Naive thymus-derived CD4-positive, alpha-beta T cell (primary cell): ENCODE data around the gene FUT4. TPM values are rescaled to one million over a fixed set of nuclear protein-coding genes. Genes with fewer than 3 reads are reported as not detected.

Experiments used
- ATAC-seq: fragments of 150-1000 bp; cut with Tn5 transposase; 2 replicates; pipeline ENCODE4 v1.10.0; 2021; ENCODE audit warnings: mild to moderate bottlenecking, moderate library complexity
- CTCF ChIA-PET: fragments of 350-600 bp; sonication (Branson Sonifier 250); formaldehyde crosslinking; loops from one replicate; lab custom pipeline; 2021; ENCODE audit warnings: antibody characterized with exemption; lab: Charles Lee
- POLR2A ChIA-PET: fragments of 350-600 bp; sonication (Branson Sonifier 250); formaldehyde crosslinking; loops from one replicate; lab custom pipeline; 2021; ENCODE audit warnings: antibody characterized with exemption, inconsistent platforms; lab: Charles Lee
- DNase-seq, 9 donors: peaks; one replicate each; pipeline versions ENCODE4 v3.0.0 to v3.0.0-alpha.2; 2020 to 2022; ENCODE audit warnings: mixed read lengths in 1 of 9
- H3K27ac ChIP-seq: one replicate; pipeline ENCODE4 v1.7.0; 2013; ENCODE audit warnings: mild to moderate bottlenecking, low read depth, low read length, moderate library complexity
- H3K27me3 ChIP-seq, 2 donors: one replicate each; pipeline ENCODE4 v1.7.0; 2013; ENCODE audit warnings: low read length in 2 of 2, mild to moderate bottlenecking in 2 of 2, moderate library complexity in 2 of 2; ENCODE audit not compliant: control insufficient read depth in 2 of 2, insufficient read depth in 2 of 2
- H3K36me3 ChIP-seq, 3 experiments: 1 replicate in 2 of 3; 2 replicates in 1 of 3; pipeline ENCODE4 v1.7.0; 2013; ENCODE audit warnings: low read length in 3 of 3, mild to moderate bottlenecking in 3 of 3, moderate library complexity in 1 of 3; ENCODE audit not compliant: insufficient read depth in 3 of 3, control insufficient read depth in 2 of 3
- H3K4me1 ChIP-seq, 2 donors: one replicate each; pipeline ENCODE4 v1.7.0; 2013; ENCODE audit warnings: low read length in 2 of 2, mild to moderate bottlenecking in 2 of 2, moderate library complexity in 1 of 2; ENCODE audit not compliant: control insufficient read depth in 2 of 2, insufficient read depth in 2 of 2
- H3K4me3 ChIP-seq: 2 replicates; pipeline ENCODE4 v1.7.0; 2013; ENCODE audit warnings: mild to moderate bottlenecking, low read length
- H3K9me3 ChIP-seq, 3 experiments: 1 replicate in 2 of 3; 2 replicates in 1 of 3; pipeline ENCODE4 v1.7.0; 2013; ENCODE audit warnings: low read length in 3 of 3; ENCODE audit not compliant: control insufficient read depth in 2 of 3
- H3K27ac Mint-ChIP-seq, 9 donors: one replicate each; pipeline ENCODE4 v1.8.0; 2020 to 2022; ENCODE audit warnings: mixed read lengths in 9 of 9, mild to moderate bottlenecking in 8 of 9, moderate library complexity in 5 of 9, inconsistent platforms in 2 of 9
- H3K27me3 Mint-ChIP-seq, 5 donors: one replicate each; pipeline ENCODE4 v1.8.0; 2021 to 2022; ENCODE audit warnings: mixed read lengths in 5 of 5, mild to moderate bottlenecking in 1 of 5
- H3K36me3 Mint-ChIP-seq, 5 donors: one replicate each; pipeline ENCODE4 v1.8.0; 2020 to 2022; ENCODE audit warnings: mixed read lengths in 5 of 5, mild to moderate bottlenecking in 3 of 5, inconsistent platforms in 1 of 5
- H3K4me1 Mint-ChIP-seq, 7 donors: one replicate each; pipeline ENCODE4 v1.8.0; 2020 to 2022; ENCODE audit warnings: mixed read lengths in 7 of 7, mild to moderate bottlenecking in 3 of 7, inconsistent platforms in 1 of 7
- H3K4me3 Mint-ChIP-seq, 10 donors: one replicate each; pipeline ENCODE4 v1.8.0; 2020 to 2022; ENCODE audit warnings: mild to moderate bottlenecking in 10 of 10, mixed read lengths in 10 of 10, moderate library complexity in 6 of 10, inconsistent platforms in 2 of 10
- H3K9me3 Mint-ChIP-seq, 11 donors: one replicate each; pipeline ENCODE4 v1.8.0; 2020 to 2022; ENCODE audit warnings: mixed read lengths in 11 of 11, mild to moderate bottlenecking in 4 of 11, inconsistent platforms in 1 of 11, moderate library complexity in 1 of 11
- intact Hi-C, 2 donors: fragments of 100-400 bp; cut with micrococcal nuclease; formaldehyde crosslinking; loops; one replicate each; pipeline ENCODE4 v1.15.1; 2023
- polyA plus RNA-seq, 2 donors: library from polyadenylated mRNA; unstranded; fragments of 300-500 nt; fragmentation: Illumina TruSeq; gene quantifications; one replicate each; pipeline ENCODE4 v1.2.3, GENCODE V29; 2021
- total RNA-seq, 6 experiments: library from RNA in 5 of 6; stranded (reverse) in 5 of 6; gene quantifications; 1 replicate in 5 of 6; 2 replicates in 1 of 6; pipeline ENCODE4 v1.2.3 and lab custom pipeline; 2021 to 2026

FUT4 gene, protein sequence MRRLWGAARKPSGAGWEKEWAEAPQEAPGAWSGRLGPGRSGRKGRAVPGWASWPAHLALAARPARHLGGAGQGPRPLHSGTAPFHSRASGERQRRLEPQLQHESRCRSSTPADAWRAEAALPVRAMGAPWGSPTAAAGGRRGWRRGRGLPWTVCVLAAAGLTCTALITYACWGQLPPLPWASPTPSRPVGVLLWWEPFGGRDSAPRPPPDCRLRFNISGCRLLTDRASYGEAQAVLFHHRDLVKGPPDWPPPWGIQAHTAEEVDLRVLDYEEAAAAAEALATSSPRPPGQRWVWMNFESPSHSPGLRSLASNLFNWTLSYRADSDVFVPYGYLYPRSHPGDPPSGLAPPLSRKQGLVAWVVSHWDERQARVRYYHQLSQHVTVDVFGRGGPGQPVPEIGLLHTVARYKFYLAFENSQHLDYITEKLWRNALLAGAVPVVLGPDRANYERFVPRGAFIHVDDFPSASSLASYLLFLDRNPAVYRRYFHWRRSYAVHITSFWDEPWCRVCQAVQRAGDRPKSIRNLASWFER
- total RNA-seq (10 to 100 TPM in 1 of 5 experiments, 1 to 10 TPM in 4; 5.6 to 10.2 (median 6.9) TPM), polyA plus RNA-seq (1 to 10 TPM; 1.4 to 1.9 TPM), total RNA-seq (lab: John Stamatoyannopoulos, UW) (11.0 reads per million, percentile 38 among the genes with 10 or more reads in this experiment)

DNA sequence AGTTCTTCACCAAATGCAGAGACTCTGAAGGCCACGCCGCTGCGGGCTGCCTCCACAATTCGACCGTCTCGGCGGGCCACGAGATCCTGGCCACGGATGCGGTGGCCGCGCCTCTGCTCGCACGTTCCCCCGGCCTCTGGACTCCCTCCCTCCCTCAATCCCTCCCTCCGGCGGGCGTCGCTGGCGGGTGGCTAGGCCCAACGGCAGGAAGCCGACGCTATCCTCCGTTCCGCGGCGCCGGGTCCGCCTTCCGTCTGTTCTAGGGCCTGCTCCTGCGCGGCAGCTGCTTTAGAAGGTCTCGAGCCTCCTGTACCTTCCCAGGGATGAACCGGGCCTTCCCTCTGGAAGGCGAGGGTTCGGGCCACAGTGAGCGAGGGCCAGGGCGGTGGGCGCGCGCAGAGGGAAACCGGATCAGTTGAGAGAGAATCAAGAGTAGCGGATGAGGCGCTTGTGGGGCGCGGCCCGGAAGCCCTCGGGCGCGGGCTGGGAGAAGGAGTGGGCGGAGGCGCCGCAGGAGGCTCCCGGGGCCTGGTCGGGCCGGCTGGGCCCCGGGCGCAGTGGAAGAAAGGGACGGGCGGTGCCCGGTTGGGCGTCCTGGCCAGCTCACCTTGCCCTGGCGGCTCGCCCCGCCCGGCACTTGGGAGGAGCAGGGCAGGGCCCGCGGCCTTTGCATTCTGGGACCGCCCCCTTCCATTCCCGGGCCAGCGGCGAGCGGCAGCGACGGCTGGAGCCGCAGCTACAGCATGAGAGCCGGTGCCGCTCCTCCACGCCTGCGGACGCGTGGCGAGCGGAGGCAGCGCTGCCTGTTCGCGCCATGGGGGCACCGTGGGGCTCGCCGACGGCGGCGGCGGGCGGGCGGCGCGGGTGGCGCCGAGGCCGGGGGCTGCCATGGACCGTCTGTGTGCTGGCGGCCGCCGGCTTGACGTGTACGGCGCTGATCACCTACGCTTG, at the start of gene FUT4:
TSS of gene FUT4 (plus strand) at position 227 of the 951 bp plus-strand sequence. CDS start at position 440, 213 bp downstream.
- peak within 1 kb of the TSS; percentile 93 to 100 (median 98) for H3K4me3 Mint-ChIP-seq
- no peaks in the 10 kb centered on the region for H3K9me3 ChIP-seq
- ChIA-PET CTCF (no interaction called here), POLR2A (interaction anchor here (0.6 to 1.7 kb wide), 4 partner anchors 49 to 803 kb away, joined by 3 to 4 read pairs (median 3); partner anchors contain the start of genes C11orf54 and TAF1D)
- intact Hi-C loops: loop anchor here (1.0 to 5.0 kb wide), 13 partner anchors 23 to 1848 kb away; partner anchors contain the start of genes ANKRD49 (in 2 of the 2), CWC15 (in 2 of the 2), FAM76B (in 2 of the 2) and KDM4D (in 2 of the 2)
- peaks cover 22 to 29% of the 10 kb centered on the region in 2 donors for H3K4me1 ChIP-seq
- no peaks in the 10 kb centered on the region for H3K9me3 Mint-ChIP-seq
- peak within 1 kb of the TSS; percentile 96 to 100 (median 99) for H3K27ac Mint-ChIP-seq
- no peaks in the 10 kb centered on the region for H3K36me3 ChIP-seq
- ATAC-seq (peak; percentile 84), DNase-seq (peak; percentile 51 to 83 (median 70))
- peaks cover 0 to 15% (median 0%) of the 10 kb centered on the region in 5 donors for H3K36me3 Mint-ChIP-seq
- peak within 1 kb of the TSS; percentile 88 for H3K27ac ChIP-seq
- H3K4me1 Mint-ChIP-seq: peaks cover 24 to 49% (median 41%) of the 10 kb centered on the region in 7 donors
- no peaks in the 10 kb centered on the region for H3K27me3 Mint-ChIP-seq
- H3K4me3 ChIP-seq: peak within 1 kb of the TSS; percentile 85
- H3K27me3 ChIP-seq: no peaks in the 10 kb centered on the region

DNA sequence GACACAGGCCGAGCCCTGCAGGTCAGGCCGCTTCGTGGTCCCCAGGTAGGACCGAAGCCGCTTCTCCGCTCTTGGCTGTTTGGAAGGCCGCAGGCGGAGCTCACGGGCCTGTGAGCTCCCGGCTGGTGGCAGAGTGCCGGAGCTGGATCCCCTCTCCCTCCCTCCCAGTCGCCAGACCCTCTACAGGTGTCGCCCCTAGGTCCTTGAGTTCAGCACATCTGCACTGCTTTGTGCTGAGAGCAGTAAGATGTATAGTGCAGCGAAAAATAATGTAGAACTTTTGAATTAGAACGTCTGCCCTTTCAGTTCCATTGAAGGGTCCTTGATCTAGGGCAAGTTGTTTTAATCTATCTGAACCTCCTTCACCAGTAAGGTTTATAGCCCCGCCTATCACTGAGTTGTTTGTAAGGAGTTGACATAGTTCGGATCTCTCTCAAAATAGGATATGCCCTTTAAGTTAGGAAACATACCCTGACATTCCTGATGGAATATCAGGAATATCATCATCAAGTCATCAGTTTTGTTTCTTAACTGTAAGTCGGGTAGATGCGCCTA, 49.5 kb upstream of the FUT4 start:
- CTCF ChIA-PET: no interaction called here
- peaks cover 31 to 67% (median 45%) of the 10 kb centered on the region in 7 donors for H3K4me1 Mint-ChIP-seq
- intact Hi-C loops: loop anchor here (1.0 to 10.0 kb wide), 9 partner anchors 21 to 1898 kb away; partner anchors contain the start of genes CEP295 (in 2 of the 2), SRSF8 (in 2 of the 2), JRKL (in 1 of the 2) and MED17 (in 1 of the 2)

DNA sequence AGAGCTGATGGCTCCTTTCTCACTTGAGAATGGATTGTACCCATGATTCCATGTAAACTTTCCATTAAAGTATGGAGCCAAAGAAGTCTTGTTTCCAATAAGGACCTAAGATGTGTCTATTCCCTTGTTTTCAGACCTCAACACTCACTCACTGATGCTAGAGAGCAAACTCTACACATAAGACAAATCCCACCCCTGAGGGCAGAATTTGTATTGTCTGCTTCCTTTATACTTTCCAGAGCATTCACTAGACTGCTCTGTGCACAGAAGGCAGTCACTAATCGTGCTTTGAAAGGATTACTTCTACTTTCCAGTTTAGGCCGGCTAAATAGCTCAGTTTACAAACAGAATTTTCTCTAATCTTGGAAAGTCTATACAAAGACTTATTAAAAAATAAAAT, 43.5 kb upstream of the FUT4 start:
- H3K4me3 ChIP-seq: no peak overlapping the region
- intact Hi-C loops: loop anchor here (2.0 to 10.0 kb wide), 2 partner anchors 13 to 1265 kb away; no protein-coding TSS in a partner anchor
- H3K9me3 ChIP-seq: no peaks in the 10 kb centered on the region
- H3K36me3 Mint-ChIP-seq: peaks cover 5 to 16% (median 8%) of the 10 kb centered on the region in 5 donors
- H3K4me3 Mint-ChIP-seq: no peak overlapping the region
- ATAC-seq (no peak), DNase-seq (no peak)
- peaks cover 2 to 26% (median 14%) of the 10 kb centered on the region in 7 donors for H3K4me1 Mint-ChIP-seq
- peaks cover 6 to 27% (median 11%) of the 10 kb centered on the region in 3 experiments for H3K36me3 ChIP-seq
- H3K27ac ChIP-seq: no peak overlapping the region
- ChIA-PET CTCF (no interaction called here), POLR2A (no interaction called here)
- peak overlapping the region in 3 of 9 donors; percentile 42 to 65 (median 59) for H3K27ac Mint-ChIP-seq
- H3K27me3 Mint-ChIP-seq: no peaks in the 10 kb centered on the region
- H3K4me1 ChIP-seq: peaks cover 0 to 7% of the 10 kb centered on the region in 2 donors
- no peaks in the 10 kb centered on the region for H3K9me3 Mint-ChIP-seq
- no peaks in the 10 kb centered on the region for H3K27me3 ChIP-seq

More for the DNA sequence above, 49.5 kb upstream of the FUT4 start:
- Histone ChIP-seq H3K4me3 (peak overlapping the region; percentile 94), H3K27ac (peak overlapping the region; percentile 93), H3K27me3 (no peaks in the 10 kb centered on the region), H3K4me1 (peaks cover 18 to 28% of the 10 kb centered on the region in 2 donors), H3K36me3 (peaks cover 2 to 34% (median 11%) of the 10 kb centered on the region in 3 experiments), H3K9me3 (no peaks in the 10 kb centered on the region)
- DNase-seq (peak in 1 of 9 donors; percentile 13), ATAC-seq (peak; percentile 69)
- peak overlapping the region; percentile 92 to 99 (median 96) for H3K4me3 Mint-ChIP-seq
- no peaks in the 10 kb centered on the region for H3K9me3 Mint-ChIP-seq
- no peaks in the 10 kb centered on the region for H3K27me3 Mint-ChIP-seq
- POLR2A ChIA-PET: interaction anchor here (0.6 to 2.0 kb wide), 8 partner anchors 9 to 1296 kb away, joined by 3 to 12 read pairs (median 5); partner anchors contain the start of genes C11orf54, C11orf97, CEP295 and SLC36A4
- peak overlapping the region; percentile 91 to 99 (median 97) for H3K27ac Mint-ChIP-seq
- H3K36me3 Mint-ChIP-seq: peaks cover 14 to 28% (median 17%) of the 10 kb centered on the region in 5 donors

DNA sequence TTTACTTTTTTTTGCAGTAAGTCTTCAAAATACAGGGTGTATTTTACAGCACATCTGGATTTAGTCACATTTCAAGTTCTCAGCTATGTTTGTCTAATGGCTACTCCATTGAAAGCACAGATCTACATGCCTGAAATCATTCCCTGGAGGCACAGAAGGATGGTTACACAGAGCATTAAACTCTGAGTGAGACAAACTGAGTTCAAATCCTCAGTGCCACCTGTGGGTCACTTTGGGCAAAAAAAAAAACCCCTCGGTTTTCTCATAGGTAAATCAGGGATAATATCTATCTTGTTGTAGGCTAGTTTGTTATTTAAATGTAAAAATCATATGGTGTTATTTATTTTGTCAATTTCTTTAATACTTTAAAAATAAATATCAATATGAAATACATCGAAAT, 42.2 kb upstream of the FUT4 start:
- H3K36me3 Mint-ChIP-seq: peaks cover 4 to 14% (median 7%) of the 10 kb centered on the region in 5 donors
- Histone ChIP-seq H3K27me3 (no peaks in the 10 kb centered on the region), H3K27ac (no peak overlapping the region), H3K36me3 (peaks cover 6 to 27% (median 11%) of the 10 kb centered on the region in 3 experiments), H3K9me3 (no peaks in the 10 kb centered on the region), H3K4me1 (no peaks in the 10 kb centered on the region), H3K4me3 (no peak overlapping the region)
- peak overlapping the region in 2 of 9 donors; percentile 21 to 24 for H3K27ac Mint-ChIP-seq
- H3K9me3 Mint-ChIP-seq: no peaks in the 10 kb centered on the region
- POLR2A ChIA-PET: interaction anchor here (1.6 kb wide), 1 partner anchor 760 kb away, joined by 4 read pairs; the partner anchor contains the start of genes C11orf54 and TAF1D
- peaks cover 0 to 13% (median 4%) of the 10 kb centered on the region in 7 donors for H3K4me1 Mint-ChIP-seq
- peaks cover 0 to 6% (median 0%) of the 10 kb centered on the region in 5 donors for H3K27me3 Mint-ChIP-seq
- ATAC-seq (no peak), DNase-seq (no peak)
- no peak overlapping the region for H3K4me3 Mint-ChIP-seq
- CTCF ChIA-PET: interaction anchor here (0.6 to 1.2 kb wide), 3 partner anchors 77 to 1263 kb away, joined by 3 to 4 read pairs (median 3); no protein-coding TSS in a partner anchor
- intact Hi-C loops: loop anchor here (2.0 to 10.0 kb wide), 2 partner anchors 15 to 1267 kb away; no protein-coding TSS in a partner anchor

DNA sequence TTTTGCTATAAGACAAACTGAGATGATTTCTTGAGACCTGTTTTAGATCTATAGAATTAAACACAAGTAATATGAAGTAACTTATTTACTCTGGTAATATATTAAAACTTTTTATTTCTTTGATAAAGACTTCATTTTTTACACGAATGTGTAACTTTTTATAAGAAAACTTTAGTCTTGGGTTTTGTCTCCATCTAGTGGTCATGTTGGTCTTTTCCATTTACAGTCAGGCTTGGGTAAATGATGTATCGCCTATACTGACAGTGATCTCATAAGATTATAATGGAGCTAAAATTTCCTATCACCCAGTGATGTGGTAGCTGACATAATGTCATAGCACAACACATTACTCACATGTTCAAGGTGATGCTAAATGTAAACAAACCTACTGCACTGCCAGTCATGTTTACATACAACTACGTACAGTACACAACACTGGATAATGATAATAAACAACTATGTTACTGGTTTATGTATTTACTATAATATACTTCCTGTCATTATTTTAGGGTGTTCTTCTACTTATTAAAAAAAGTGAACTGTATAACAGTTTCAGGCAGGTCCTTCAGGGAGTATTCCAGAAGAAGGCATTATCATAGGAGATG, 38.9 kb upstream of the FUT4 start:
- Histone ChIP-seq H3K4me3 (no peak overlapping the region), H3K36me3 (peaks cover 0 to 8% (median 0%) of the 10 kb centered on the region in 3 experiments), H3K27ac (no peak overlapping the region), H3K9me3 (no peaks in the 10 kb centered on the region), H3K27me3 (peaks cover 0 to 3% of the 10 kb centered on the region in 2 donors), H3K4me1 (no peaks in the 10 kb centered on the region)
- POLR2A ChIA-PET: interaction anchor here (1.2 kb wide), 1 partner anchor 11 kb away, joined by 6 read pairs; no protein-coding TSS in a partner anchor
- Mint-ChIP-seq H3K4me1 (peaks cover 0 to 4% (median 0%) of the 10 kb centered on the region in 7 donors), H3K27me3 (peaks cover 0 to 21% (median 3%) of the 10 kb centered on the region in 5 donors), H3K4me3 (no peak overlapping the region), H3K36me3 (peaks cover 0 to under 1% (median 0%) of the 10 kb centered on the region in 5 donors), H3K27ac (no peak overlapping the region), H3K9me3 (no peaks in the 10 kb centered on the region)
- CTCF ChIA-PET: interaction anchor here (0.6 to 1.5 kb wide), 8 partner anchors 9 to 1274 kb away, joined by 3 to 5 read pairs (median 3); no protein-coding TSS in a partner anchor
- peak in 7 of 9 donors; percentile 15 to 54 (median 47) for DNase-seq
- peak; percentile 70 for ATAC-seq
- intact Hi-C loops: loop anchor here (1.0 to 10.0 kb wide), 7 partner anchors 11 to 1270 kb away; partner anchors contain the start of genes ANKRD49 (in 1 of the 2) and MRE11 (in 1 of the 2)
